ENCODE data around the gene FOXL2NB. TPM values are rescaled to one million over a fixed set of nuclear protein-coding genes. Genes with fewer than 3 reads are reported as not detected.
A peak's percentile ranks its signal among the peaks of the same experiment; 100 is the strongest.

FOXL2NB gene
- total and polyA plus RNA-seq, 10 of the 15 experiments (the other 5 are each of a cell fraction or from before 2014, with no cell fraction given) = not detected

- DNase-seq (ENCODE audit: low read depth, low spot score) (no peak), FAIRE-seq (no peak), ATAC-seq (no peak; the same call in 2 of the 3 replicates)
- BruUV-seq (replicated peaks) = no TSS peak
- Histone ChIP-seq H4K20me1 (ENCODE audit: control insufficient read depth, insufficient read depth) (0 out of 2 replicates have a peak, but pooled peaks cover 3% of the 10 kb centered on the region), H3K36me3 (ENCODE audit: control insufficient read depth in 2 of 2, insufficient read depth in 2 of 2, low read length in 1 of 2) (no peaks in the 10 kb centered on the region), H3K9me3 (replicated peaks; ENCODE audit: control insufficient read depth, insufficient read depth, low read length) (no peaks in the 10 kb centered on the region; the same call in 2 of the 3 replicates), H3K4me3 (no peak overlapping the region), H3K27me3 (replicated peaks in 1 of 2; ENCODE audit: control insufficient read depth in 2 of 2, insufficient read depth in 2 of 2, low read length in 1 of 2) (peaks cover 22 to 29% of the 10 kb centered on the region in 2 experiments), H3K79me2 (ENCODE audit: control insufficient read depth, insufficient read depth, low read length) (no peaks in the 10 kb centered on the region), H3K4me2 (ENCODE audit: control insufficient read depth, insufficient read depth) (no peak overlapping the region), H3K9ac (ENCODE audit: control insufficient read depth, insufficient read depth, low read length) (no peak overlapping the region), H3K4me1 (ENCODE audit: control insufficient read depth, insufficient read depth, low read length) (no peaks in the 10 kb centered on the region), H3K27ac (ENCODE audit: control insufficient read depth, insufficient read depth) (no peak overlapping the region), H2AFZ (ENCODE audit: control insufficient read depth, low read depth, low read length) (no peak overlapping the region)
- RAD21 ChIA-PET (ENCODE audit: unreplicated experiment) = no interaction called here
- TF ChIP-seq SUZ12 (IDR thresholded peaks at IDR 0.05; ENCODE audit: unreplicated experiment) = peak; percentile 76
- TF ChIP-seq NRF1 (conservative IDR thresholded peaks at IDR 0.05; ENCODE audit: low read depth, low read length) = no peak
- 0 out of 6 replicates have a peak, but pooled peaks of 1 of the 3 experiments have one; percentile 3 for TF ChIP-seq CTCF (IDR thresholded peaks at IDR 0.05 in 2 of 3, conservative IDR thresholded peaks at IDR 0.05 in 1 of 3; ENCODE audit: control insufficient read depth in 2 of 3, extremely low read depth in 1 of 3, insufficient read depth in 1 of 3, low read depth in 3 of 3, low read length in 3 of 3)
- in situ Hi-C loops (cut with MboI) = loop anchor here (25.0 kb wide), 1 partner anchor 1184 kb away; the partner anchor contains the start of gene SOX14
- CTCF ChIA-PET = no interaction called here
- WGBS (ENCODE audit: insufficient coverage, insufficient replicate concordance, low lambda C conversion rate, missing lambda C conversion rate) = 25% methylated on average over 79 of the region's 120 CpGs
- SMC1A ChIA-PET (ENCODE audit: uncharacterized antibody, unreplicated experiment) = no interaction called here
- POLR2A ChIA-PET = no interaction called here
- intact Hi-C loops (cut with micrococcal nuclease; ENCODE audit: unreplicated experiment) = loop anchor here (10.0 kb wide), 1 partner anchor 149 kb away; no protein-coding TSS in a partner anchor
Observed at GRCh38 chr3:138945709-138946662, 1.0 kb upstream of the FOXL2NB start.
